Mesenchymal stem cell (in vitro differentiated cells and primary cell): ENCODE results near the gene ARID1B.
"Not testable (repeated sequence)": the region's sequence is repeated elsewhere in the genome, so short reads cannot be mapped to it uniquely, and the experiment has no call there.

ENCODE experiments used
- DNase-seq: peaks from one replicate; pipeline ENCODE4 v3.0.0-alpha.2; 2013
- H2AFZ ChIP-seq: one replicate; pipeline ENCODE4 v1.6.1; 2013; ENCODE audit warnings: low read depth, mild to moderate bottlenecking, control low read depth, inconsistent platforms, low read length, moderate library complexity
- H2AK5ac ChIP-seq: 2 replicates; pipeline ENCODE4 v1.6.1; 2013; ENCODE audit warnings: low read length, moderate library complexity, mild to moderate bottlenecking, inconsistent platforms; ENCODE audit not compliant: severe bottlenecking
- H2BK120ac ChIP-seq: one replicate; pipeline ENCODE4 v1.6.1; 2013; ENCODE audit warnings: low read depth, mild to moderate bottlenecking, inconsistent platforms, low read length, moderate library complexity
- H2BK12ac ChIP-seq, 2 experiments: one replicate each; pipeline ENCODE4 v1.6.1; 2013; ENCODE audit warnings: inconsistent platforms in 2 of 2, low read length in 2 of 2, mild to moderate bottlenecking in 2 of 2, moderate library complexity in 2 of 2, control low read depth in 1 of 2
- H2BK15ac ChIP-seq: one replicate; pipeline ENCODE4 v1.6.1; 2013; ENCODE audit warnings: mild to moderate bottlenecking, low read depth, inconsistent platforms; ENCODE audit not compliant: poor library complexity, severe bottlenecking
- H2BK5ac ChIP-seq: 2 replicates; pipeline ENCODE4 v1.6.1; 2013; ENCODE audit warnings: low read depth, mild to moderate bottlenecking, low read length, control low read depth, inconsistent platforms; ENCODE audit not compliant: poor library complexity, severe bottlenecking
- H3K14ac ChIP-seq, 2 experiments: one replicate each; pipeline ENCODE4 v1.6.1; 2013; ENCODE audit warnings: inconsistent platforms in 2 of 2, low read length in 2 of 2, control low read depth in 1 of 2, mild to moderate bottlenecking in 1 of 2, moderate library complexity in 1 of 2
- H3K18ac ChIP-seq, 2 experiments: one replicate each; pipeline ENCODE4 v1.6.1; 2013; ENCODE audit warnings: inconsistent platforms in 2 of 2, low read length in 2 of 2, control low read depth in 1 of 2, low read depth in 1 of 2, mild to moderate bottlenecking in 1 of 2
- H3K23ac ChIP-seq, 2 experiments: one replicate each; pipeline ENCODE4 v1.6.1; 2013; ENCODE audit warnings: inconsistent platforms in 2 of 2, low read length in 2 of 2, mild to moderate bottlenecking in 2 of 2, moderate library complexity in 2 of 2, control low read depth in 1 of 2
- H3K27ac ChIP-seq: 2 replicates; pipeline ENCODE4 v1.5.1; 2013; ENCODE audit warnings: mild to moderate bottlenecking, moderate library complexity, low read length, control low read depth, inconsistent platforms; ENCODE audit not compliant: poor library complexity, severe bottlenecking
- H3K27me3 ChIP-seq, 2 experiments: 2 replicates each; pipeline versions ENCODE4 v1.6.1 to v1.7.0; 2013; ENCODE audit warnings: low read length in 2 of 2, mild to moderate bottlenecking in 2 of 2, moderate library complexity in 2 of 2, control low read depth in 1 of 2, inconsistent platforms in 1 of 2; ENCODE audit not compliant: control insufficient read depth in 1 of 2, insufficient read depth in 1 of 2
- H3K36me3 ChIP-seq, 2 experiments: 2 replicates each; pipeline versions ENCODE4 v1.6.1 to v1.7.0; 2013; ENCODE audit warnings: low read length in 2 of 2, control low read depth in 1 of 2, inconsistent platforms in 1 of 2, low read depth in 1 of 2, mild to moderate bottlenecking in 1 of 2; ENCODE audit not compliant: insufficient read depth in 2 of 2, control insufficient read depth in 1 of 2
- H3K4ac ChIP-seq, 2 experiments: one replicate each; pipeline ENCODE4 v1.6.1; 2013; ENCODE audit warnings: inconsistent platforms in 2 of 2, low read length in 2 of 2, mild to moderate bottlenecking in 2 of 2, moderate library complexity in 2 of 2, control low read depth in 1 of 2, low read depth in 1 of 2
- H3K4me1 ChIP-seq: 2 replicates; pipeline ENCODE4 v1.6.1; 2013; ENCODE audit warnings: low read depth, low read length, control low read depth; ENCODE audit not compliant: control insufficient read depth, insufficient read depth
- H3K4me2 ChIP-seq: 2 replicates; pipeline ENCODE4 v1.6.1; 2013; ENCODE audit warnings: low read length, mild to moderate bottlenecking, inconsistent platforms; ENCODE audit not compliant: poor library complexity, severe bottlenecking
- H3K4me3 ChIP-seq, 2 experiments: 2 replicates each; pipeline versions ENCODE4 v1.5.1 to v1.7.0; 2013; ENCODE audit warnings: low read length in 2 of 2, mild to moderate bottlenecking in 2 of 2, control low read depth in 1 of 2, low read depth in 1 of 2; ENCODE audit not compliant: insufficient read depth in 1 of 2
- H3K79me1 ChIP-seq: replicated peaks from 2 replicates; pipeline ENCODE4 v1.6.1; 2013; ENCODE audit warnings: mild to moderate bottlenecking, control low read depth, low read length, inconsistent platforms; ENCODE audit not compliant: poor library complexity, severe bottlenecking
- H3K9ac ChIP-seq: 2 replicates; pipeline ENCODE4 v1.7.0; 2013; ENCODE audit warnings: mild to moderate bottlenecking, low read length, moderate library complexity
- H3K9me3 ChIP-seq: 2 replicates; pipeline ENCODE4 v1.7.0; 2013; ENCODE audit warnings: mild to moderate bottlenecking, low read length; ENCODE audit not compliant: control insufficient read depth
- H4K8ac ChIP-seq: one replicate; pipeline ENCODE4 v1.6.1; 2013; ENCODE audit warnings: inconsistent platforms, mild to moderate bottlenecking, low read length, moderate library complexity
- H4K91ac ChIP-seq: one replicate; pipeline ENCODE4 v1.6.1; 2013; ENCODE audit warnings: mild to moderate bottlenecking, low read length, inconsistent platforms
- WGBS: methylation state at CpG from one replicate; pipeline ENCODE4 v1.1.7; 2013; ENCODE audit warnings: mixed read lengths; 5-methylcytosine and 5-hydroxymethylcytosine counted together

ARID1B gene

GRCh38 chr6:157037165-157037564 lies 260.0 kb downstream of the ARID1B start:
- Histone ChIP-seq H4K8ac (no peak overlapping the region), H3K4ac (no peak overlapping the region), H3K4me2 (no peak overlapping the region), H2BK120ac (no peak overlapping the region), H2AK5ac (no peak overlapping the region), H3K14ac (no peak overlapping the region), H3K27ac (no peak overlapping the region), H3K79me1 (peaks cover 26% of the 10 kb centered on the region), H3K36me3 (peaks cover 4 to 12% of the 10 kb centered on the region in 2 experiments), H2BK15ac (no peak overlapping the region), H3K4me3 (no peak overlapping the region), H3K4me1 (peaks cover 3% of the 10 kb centered on the region), H3K23ac (no peak overlapping the region), H3K27me3 (no peaks in the 10 kb centered on the region), H4K91ac (no peak overlapping the region), H2AFZ (no peak overlapping the region), H3K9ac (peak overlapping the region; percentile 55), H3K18ac (no peak overlapping the region), H2BK5ac (no peak overlapping the region), H3K9me3 (no peaks in the 10 kb centered on the region), H2BK12ac (no peak overlapping the region)
- no peak for DNase-seq
- 92% methylated on average over 7 of the region's 8 CpGs for WGBS

- Histone ChIP-seq H4K8ac (no peak overlapping the region), H3K36me3 (peaks cover 4 to 12% of the 10 kb centered on the region in 2 experiments), H3K4me2 (no peak overlapping the region), H3K18ac (no peak overlapping the region), H2BK5ac (no peak overlapping the region), H2AK5ac (no peak overlapping the region), H3K27ac (no peak overlapping the region), H2BK15ac (no peak overlapping the region), H2BK120ac (no peak overlapping the region), H3K4me1 (peaks cover 3% of the 10 kb centered on the region), H2BK12ac (no peak overlapping the region), H3K4me3 (no peak overlapping the region), H3K9ac (no peak overlapping the region), H3K14ac (no peak overlapping the region), H3K23ac (no peak overlapping the region), H4K91ac (no peak overlapping the region), H2AFZ (no peak overlapping the region), H3K9me3 (no peaks in the 10 kb centered on the region), H3K27me3 (no peaks in the 10 kb centered on the region), H3K79me1 (peaks cover 29% of the 10 kb centered on the region), H3K4ac (no peak overlapping the region)
- DNase-seq, result no peak
- 98% methylated on average over 7 of the region's 7 CpGs for WGBS
These were observed 261.4 kb downstream of the ARID1B start for GRCh38 chr6:157038610-157039009.

- not testable (repeated sequence) for H2BK15ac ChIP-seq, DNase-seq, H2AFZ ChIP-seq, H3K27me3 ChIP-seq, H3K4me3 ChIP-seq, H3K4me2 ChIP-seq, H4K8ac ChIP-seq, H3K9ac ChIP-seq, H3K27ac ChIP-seq, H3K18ac ChIP-seq, H3K4ac ChIP-seq, H3K14ac ChIP-seq, H3K23ac ChIP-seq, H2BK12ac ChIP-seq, H2AK5ac ChIP-seq, H2BK5ac ChIP-seq, H3K4me1 ChIP-seq, H4K91ac ChIP-seq, H2BK120ac ChIP-seq, H3K9me3 ChIP-seq
- Histone ChIP-seq H3K79me1 (peaks cover 29% of the 10 kb centered on the region), H3K36me3 (peaks cover 4 to 12% of the 10 kb centered on the region in 2 experiments)
- WGBS, result 97% methylated on average over 4 of the region's 4 CpGs
These were observed 262.5 kb downstream of the ARID1B start for GRCh38 chr6:157039639-157040038.

- Histone ChIP-seq H3K27me3 (no peaks in the 10 kb centered on the region), H3K4me1 (peaks cover 2% of the 10 kb centered on the region), H3K79me1 (peaks cover 28% of the 10 kb centered on the region), H3K18ac (no peak overlapping the region), H2BK5ac (no peak overlapping the region), H3K9ac (no peak overlapping the region), H3K27ac (no peak overlapping the region), H4K91ac (no peak overlapping the region), H2AFZ (no peak overlapping the region), H3K23ac (no peak overlapping the region), H3K14ac (no peak overlapping the region), H3K36me3 (peaks cover 4 to 12% of the 10 kb centered on the region in 2 experiments), H4K8ac (no peak overlapping the region), H2AK5ac (no peak overlapping the region), H3K9me3 (no peaks in the 10 kb centered on the region), H2BK120ac (no peak overlapping the region), H3K4me3 (no peak overlapping the region), H2BK15ac (no peak overlapping the region), H3K4ac (no peak overlapping the region), H2BK12ac (no peak overlapping the region), H3K4me2 (no peak overlapping the region)
- DNase-seq, result no peak
- WGBS, result 99% methylated on average over 4 of the region's 7 CpGs
These were observed 263.0 kb downstream of the ARID1B start for GRCh38 chr6:157040191-157040590.
